Uterus (tissue), 2 donors: ENCODE data around the gene TUBB1.

Source experiments
- POLR2A ChIP-seq, 2 donors: fragments of 450-650 bp; IDR thresholded peaks; one replicate each; pipeline ENCODE4 v1.6.1; 2016; ENCODE audit warnings: antibody characterized with exemption in 2 of 2, mild to moderate bottlenecking in 1 of 2, moderate library complexity in 1 of 2
- TF ChIP-seq, protein P1 (sequence below), 4 experiments: fragments of 200-600 bp in 2 of 4; fragments of 450-650 bp in 2 of 4; sonication (generic) in 2 of 4; IDR thresholded peaks; one replicate each; pipeline ENCODE4 v1.5.1; 2016 to 2019; ENCODE audit warnings: antibody characterized with exemption in 4 of 4, mild to moderate bottlenecking in 2 of 4, moderate library complexity in 1 of 4

GRCh38 chr20:59010995-59011873, 8.0 kb upstream of the TUBB1 start:
- TF ChIP-seq, protein P1, sequence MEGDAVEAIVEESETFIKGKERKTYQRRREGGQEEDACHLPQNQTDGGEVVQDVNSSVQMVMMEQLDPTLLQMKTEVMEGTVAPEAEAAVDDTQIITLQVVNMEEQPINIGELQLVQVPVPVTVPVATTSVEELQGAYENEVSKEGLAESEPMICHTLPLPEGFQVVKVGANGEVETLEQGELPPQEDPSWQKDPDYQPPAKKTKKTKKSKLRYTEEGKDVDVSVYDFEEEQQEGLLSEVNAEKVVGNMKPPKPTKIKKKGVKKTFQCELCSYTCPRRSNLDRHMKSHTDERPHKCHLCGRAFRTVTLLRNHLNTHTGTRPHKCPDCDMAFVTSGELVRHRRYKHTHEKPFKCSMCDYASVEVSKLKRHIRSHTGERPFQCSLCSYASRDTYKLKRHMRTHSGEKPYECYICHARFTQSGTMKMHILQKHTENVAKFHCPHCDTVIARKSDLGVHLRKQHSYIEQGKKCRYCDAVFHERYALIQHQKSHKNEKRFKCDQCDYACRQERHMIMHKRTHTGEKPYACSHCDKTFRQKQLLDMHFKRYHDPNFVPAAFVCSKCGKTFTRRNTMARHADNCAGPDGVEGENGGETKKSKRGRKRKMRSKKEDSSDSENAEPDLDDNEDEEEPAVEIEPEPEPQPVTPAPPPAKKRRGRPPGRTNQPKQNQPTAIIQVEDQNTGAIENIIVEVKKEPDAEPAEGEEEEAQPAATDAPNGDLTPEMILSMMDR (IDR thresholded peaks at IDR 0.05) = no peak
- TF ChIP-seq POLR2A (IDR thresholded peaks at IDR 0.05) = no peak
